CD4-positive, alpha-beta T cell treated with Interleukin-12 subunit alpha and Interleukin-12 subunit beta, for 1 hour (primary cell): ENCODE data around the gene PAX1.

Source experiments
- DNase-seq: peaks from one replicate; pipeline ENCODE4 v3.0.0-alpha.2; 2020

The PAX1 gene

GRCh38 chr20:21741266-21741665 lies 35.8 kb downstream of the PAX1 start:
- DNase-seq, result no peak

- no peak for DNase-seq
These were observed 57.2 kb downstream of the PAX1 start for GRCh38 chr20:21762646-21763045.

GRCh38 chr20:21767200-21767738 lies 61.8 kb downstream of the PAX1 start:
- no peak for DNase-seq

GRCh38 chr20:21767739-21768223 lies 62.3 kb downstream of the PAX1 start:
- no peak for DNase-seq
